GM10248 (cell line): ENCODE measurements around the gene PIGV.
A peak's percentile ranks its signal among the peaks of the same experiment; 100 is the strongest.

Experiments
- CTCF ChIA-PET: fragments of 300-600 bp; sonication (Branson Sonifier 250); formaldehyde crosslinking; extraction: SDS; loops from one replicate; lab custom pipeline; 2021; ENCODE audit warnings: antibody characterized with exemption; lab: Yijun Ruan, JAX
- POLR2A ChIA-PET: fragments of 350-650 bp; sonication (Branson Sonifier 250); formaldehyde crosslinking; extraction: SDS; loops from one replicate; lab custom pipeline; 2020; ENCODE audit warnings: antibody characterized with exemption; lab: Yijun Ruan, JAX
- DNase-seq: peaks from one replicate; pipeline ENCODE4 v3.0.0; 2012; ENCODE audit errors: extremely low spot score
- TF ChIP-seq, protein P1 (sequence below): IDR thresholded peaks from 2 replicates; pipeline ENCODE4 v1.5.1; 2012; ENCODE audit warnings: mild to moderate bottlenecking, low read depth; ENCODE audit errors: extremely low read depth, missing control alignments, control extremely low read depth

The PIGV gene

DNA sequence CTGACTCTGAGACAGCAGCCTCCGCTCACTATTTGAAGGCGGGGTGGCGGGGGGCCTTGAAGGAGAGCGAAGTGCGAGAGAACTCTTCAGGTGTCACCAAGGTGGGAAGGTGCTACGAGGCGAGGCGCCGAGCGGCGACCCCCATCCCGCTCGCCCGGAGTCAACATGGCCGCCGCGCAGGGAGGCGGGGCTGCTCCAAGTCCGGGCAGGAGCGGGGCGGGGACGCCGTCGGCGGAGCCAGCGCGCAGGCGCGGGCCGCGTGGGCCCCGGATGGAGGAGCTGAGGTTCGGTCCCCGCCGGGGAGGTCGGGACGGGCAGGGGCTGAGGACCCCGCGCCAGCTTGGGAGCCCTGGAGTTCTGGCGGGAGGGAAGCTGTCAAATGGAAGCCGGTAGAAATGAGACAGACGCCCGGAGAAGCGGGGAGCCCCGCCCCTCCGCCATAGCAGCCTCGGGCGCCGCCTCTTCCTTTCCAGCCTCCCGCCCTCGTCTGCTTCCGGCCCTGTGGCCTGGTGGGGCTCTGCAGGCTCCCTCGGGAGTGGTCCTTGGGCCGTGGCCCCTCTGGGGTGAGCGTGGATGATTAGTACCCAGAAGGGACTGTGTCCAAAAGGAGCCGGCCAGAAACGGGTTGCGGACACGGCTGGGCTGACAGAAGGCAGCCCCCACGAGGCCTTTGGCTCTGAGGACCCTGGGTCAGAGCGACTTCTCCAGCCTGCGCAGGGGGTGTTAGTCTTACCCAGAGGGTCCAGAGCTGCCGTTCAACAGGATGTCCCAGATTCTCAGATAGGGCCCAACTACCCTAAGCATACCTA, at the start of gene PIGV:
TSS of gene PIGV (plus strand) at position 245 of the 809 bp plus-strand sequence. CDS start 2,866 bp downstream, outside the sequence.
- DNase-seq, result peak; percentile 93
- CTCF ChIA-PET, result interaction anchor here (0.8 to 9.7 kb wide), 45 partner anchors 10 to 287 kb away, joined by 3 to 257 read pairs (median 6); partner anchors contain the start of gene GPN2
- POLR2A ChIA-PET, result interaction anchor here (0.5 to 1.1 kb wide), 2 partner anchors 205 to 287 kb away, joined by 3 to 4 read pairs; no protein-coding TSS in a partner anchor
- TF ChIP-seq, protein P1, sequence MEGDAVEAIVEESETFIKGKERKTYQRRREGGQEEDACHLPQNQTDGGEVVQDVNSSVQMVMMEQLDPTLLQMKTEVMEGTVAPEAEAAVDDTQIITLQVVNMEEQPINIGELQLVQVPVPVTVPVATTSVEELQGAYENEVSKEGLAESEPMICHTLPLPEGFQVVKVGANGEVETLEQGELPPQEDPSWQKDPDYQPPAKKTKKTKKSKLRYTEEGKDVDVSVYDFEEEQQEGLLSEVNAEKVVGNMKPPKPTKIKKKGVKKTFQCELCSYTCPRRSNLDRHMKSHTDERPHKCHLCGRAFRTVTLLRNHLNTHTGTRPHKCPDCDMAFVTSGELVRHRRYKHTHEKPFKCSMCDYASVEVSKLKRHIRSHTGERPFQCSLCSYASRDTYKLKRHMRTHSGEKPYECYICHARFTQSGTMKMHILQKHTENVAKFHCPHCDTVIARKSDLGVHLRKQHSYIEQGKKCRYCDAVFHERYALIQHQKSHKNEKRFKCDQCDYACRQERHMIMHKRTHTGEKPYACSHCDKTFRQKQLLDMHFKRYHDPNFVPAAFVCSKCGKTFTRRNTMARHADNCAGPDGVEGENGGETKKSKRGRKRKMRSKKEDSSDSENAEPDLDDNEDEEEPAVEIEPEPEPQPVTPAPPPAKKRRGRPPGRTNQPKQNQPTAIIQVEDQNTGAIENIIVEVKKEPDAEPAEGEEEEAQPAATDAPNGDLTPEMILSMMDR, result no peak

DNA sequence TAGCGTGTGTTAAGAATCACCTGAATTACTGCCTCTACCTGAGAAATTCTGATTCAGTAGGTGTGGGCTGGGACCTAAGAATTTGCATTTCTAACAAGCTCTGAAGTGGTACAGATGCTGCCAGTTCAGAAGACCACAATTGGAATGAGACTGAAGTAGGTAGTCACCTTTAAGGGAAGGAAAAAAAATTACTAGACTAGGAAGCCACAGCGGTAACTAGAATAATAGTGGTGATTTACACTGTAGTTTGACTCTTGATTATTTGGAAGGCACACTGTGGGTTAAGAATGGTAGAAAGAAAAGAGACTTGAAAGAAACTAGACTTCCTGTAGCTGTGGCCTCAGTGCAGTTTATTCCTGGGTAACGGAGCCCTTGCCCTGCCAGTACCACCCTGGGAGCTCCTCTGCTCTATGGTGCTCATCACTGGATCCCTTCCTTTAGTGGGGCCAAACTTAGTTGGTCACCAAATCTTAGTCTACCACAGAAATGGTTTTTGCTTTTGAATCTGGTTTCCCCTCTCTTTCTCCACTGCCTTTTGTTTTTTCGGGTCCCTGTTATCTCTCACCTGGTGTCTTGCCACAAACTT, 48.3 kb upstream of the PIGV start:
- ChIA-PET POLR2A (no interaction called here), CTCF (interaction anchor here (1.3 to 6.9 kb wide), 4 partner anchors 9 to 105 kb away, joined by 3 to 61 read pairs (median 4); no protein-coding TSS in a partner anchor)
- DNase-seq, result no peak
- TF ChIP-seq, protein P1, result no peak

DNA sequence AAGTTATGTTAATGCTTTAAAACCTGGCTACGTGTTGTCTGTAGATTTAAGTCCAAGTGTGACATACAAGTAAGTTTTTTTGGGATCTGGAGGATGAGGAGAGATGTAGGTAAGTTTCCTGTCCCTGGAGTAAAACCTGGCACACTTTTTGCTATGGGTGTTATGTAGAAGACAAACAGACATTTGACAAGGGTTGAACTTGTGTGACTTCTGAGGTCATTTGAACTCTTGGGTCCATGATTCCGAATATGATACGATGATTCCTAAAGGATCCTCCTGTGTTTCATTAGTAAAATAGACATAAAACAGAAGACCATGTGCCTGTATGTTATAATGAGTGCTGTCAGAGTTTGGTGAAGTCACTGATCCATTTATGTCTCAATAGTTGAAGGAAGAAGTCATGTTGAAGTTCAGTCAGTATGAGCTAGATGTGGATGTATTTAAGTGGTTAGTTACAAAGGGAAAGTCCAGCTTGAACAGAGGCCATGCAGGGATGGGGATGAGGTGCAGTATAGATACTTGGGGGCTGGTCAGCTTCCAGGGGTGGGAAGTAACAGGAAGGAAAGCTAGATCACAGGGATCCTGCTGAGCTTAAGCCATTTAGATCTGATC, 47.6 kb upstream of the PIGV start:
- POLR2A ChIA-PET, result no interaction called here
- no peak for DNase-seq
- CTCF ChIA-PET, result interaction anchor here (1.1 to 6.9 kb wide), 5 partner anchors 10 to 202 kb away, joined by 3 to 61 read pairs (median 4); no protein-coding TSS in a partner anchor
- TF ChIP-seq, protein P1, result no peak

DNA sequence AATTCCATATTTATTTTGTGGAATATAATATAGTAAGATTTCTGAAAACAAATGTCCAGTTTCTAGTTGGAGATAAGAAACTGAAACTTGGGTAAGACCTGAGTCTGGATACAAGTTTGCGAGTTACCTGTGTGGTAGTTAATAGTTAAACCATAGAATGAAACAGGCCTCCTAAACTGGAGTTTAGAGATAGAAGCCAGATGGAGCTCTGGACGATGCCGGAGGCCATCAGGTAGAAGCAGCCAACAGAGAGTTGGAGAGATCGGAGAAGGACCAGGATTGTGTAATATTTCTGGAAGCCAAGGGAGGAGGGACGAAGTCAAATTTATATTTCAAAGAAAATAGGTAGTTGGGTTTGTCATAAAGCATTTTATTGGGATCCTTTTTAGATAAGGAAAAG, 46.8 kb upstream of the PIGV start:
- no peak for DNase-seq
- ChIA-PET POLR2A (no interaction called here), CTCF (interaction anchor here (1.1 to 6.9 kb wide), 4 partner anchors 11 to 203 kb away, joined by 3 to 61 read pairs (median 4); no protein-coding TSS in a partner anchor)
- TF ChIP-seq, protein P1, result no peak

DNA sequence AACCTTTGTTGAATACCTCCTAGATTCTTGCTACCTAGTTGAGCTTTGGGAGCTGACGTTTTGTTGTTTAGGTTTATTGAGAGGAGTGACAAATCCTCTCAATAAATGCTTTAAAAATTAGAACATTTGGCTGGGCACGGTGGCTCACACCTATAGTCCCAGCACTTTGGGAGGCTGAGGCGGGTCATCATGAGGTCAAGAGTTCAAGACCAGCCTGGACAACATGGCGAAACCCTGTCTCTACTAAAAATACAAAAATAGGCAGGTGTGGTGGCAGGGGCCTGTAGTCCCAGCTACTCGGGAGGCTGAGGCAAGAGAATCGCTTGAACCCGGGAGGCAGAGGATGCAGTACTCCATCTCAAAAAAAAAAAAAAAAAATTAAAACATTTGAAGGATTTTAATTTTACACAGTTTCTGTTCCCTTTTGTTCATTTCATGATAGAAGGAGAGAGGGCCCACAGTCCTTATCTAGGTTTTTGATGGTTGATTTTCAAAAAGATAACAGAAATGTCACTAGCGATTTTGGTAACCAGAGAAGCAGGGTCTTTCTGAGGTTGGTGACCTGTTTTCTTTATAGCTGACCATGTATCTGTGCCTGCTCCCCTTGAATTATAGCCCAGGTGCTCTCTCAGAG, 44.2 kb upstream of the PIGV start:
- TF ChIP-seq, protein P1, result no peak
- CTCF ChIA-PET, result interaction anchor here (1.0 to 6.9 kb wide), 14 partner anchors 9 to 243 kb away, joined by 3 to 61 read pairs (median 5); partner anchors contain the start of gene PIGV
- POLR2A ChIA-PET, result interaction anchor here (0.6 to 0.7 kb wide), 3 partner anchors 145 to 1491 kb away, joined by 3 read pairs; no protein-coding TSS in a partner anchor
- no peak for DNase-seq
